C1 segment of cervical spinal cord (tissue), 14 donors: ENCODE data around the gene IRS1.

Experiments used
- DNase-seq, 14 donors: peaks; one replicate each; lab custom pipeline; 2025; lab: John Stamatoyannopoulos, UW

The IRS1 gene

GRCh38 chr2:226692521-226693126 lies 107.0 kb downstream of the IRS1 start:
- no peak for DNase-seq

GRCh38 chr2:226691255-226691654 lies 108.4 kb downstream of the IRS1 start:
- DNase-seq, result no peak

GRCh38 chr2:226690461-226691024 lies 109.1 kb downstream of the IRS1 start:
- DNase-seq, result no peak

- DNase-seq, result no peak
Observed at GRCh38 chr2:226687641-226688253, 111.9 kb downstream of the IRS1 start.

GRCh38 chr2:226684563-226684959 lies 115.1 kb downstream of the IRS1 start:
- no peak for DNase-seq

GRCh38 chr2:226683944-226684562 lies 115.6 kb downstream of the IRS1 start:
- DNase-seq, result no peak

- DNase-seq, result no peak
Observed at GRCh38 chr2:226683196-226683595, 116.4 kb downstream of the IRS1 start.
